Measurements from ENCODE around the gene RNF20.

RNF20 gene, protein sequence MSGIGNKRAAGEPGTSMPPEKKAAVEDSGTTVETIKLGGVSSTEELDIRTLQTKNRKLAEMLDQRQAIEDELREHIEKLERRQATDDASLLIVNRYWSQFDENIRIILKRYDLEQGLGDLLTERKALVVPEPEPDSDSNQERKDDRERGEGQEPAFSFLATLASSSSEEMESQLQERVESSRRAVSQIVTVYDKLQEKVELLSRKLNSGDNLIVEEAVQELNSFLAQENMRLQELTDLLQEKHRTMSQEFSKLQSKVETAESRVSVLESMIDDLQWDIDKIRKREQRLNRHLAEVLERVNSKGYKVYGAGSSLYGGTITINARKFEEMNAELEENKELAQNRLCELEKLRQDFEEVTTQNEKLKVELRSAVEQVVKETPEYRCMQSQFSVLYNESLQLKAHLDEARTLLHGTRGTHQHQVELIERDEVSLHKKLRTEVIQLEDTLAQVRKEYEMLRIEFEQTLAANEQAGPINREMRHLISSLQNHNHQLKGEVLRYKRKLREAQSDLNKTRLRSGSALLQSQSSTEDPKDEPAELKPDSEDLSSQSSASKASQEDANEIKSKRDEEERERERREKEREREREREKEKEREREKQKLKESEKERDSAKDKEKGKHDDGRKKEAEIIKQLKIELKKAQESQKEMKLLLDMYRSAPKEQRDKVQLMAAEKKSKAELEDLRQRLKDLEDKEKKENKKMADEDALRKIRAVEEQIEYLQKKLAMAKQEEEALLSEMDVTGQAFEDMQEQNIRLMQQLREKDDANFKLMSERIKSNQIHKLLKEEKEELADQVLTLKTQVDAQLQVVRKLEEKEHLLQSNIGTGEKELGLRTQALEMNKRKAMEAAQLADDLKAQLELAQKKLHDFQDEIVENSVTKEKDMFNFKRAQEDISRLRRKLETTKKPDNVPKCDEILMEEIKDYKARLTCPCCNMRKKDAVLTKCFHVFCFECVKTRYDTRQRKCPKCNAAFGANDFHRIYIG

DNA sequence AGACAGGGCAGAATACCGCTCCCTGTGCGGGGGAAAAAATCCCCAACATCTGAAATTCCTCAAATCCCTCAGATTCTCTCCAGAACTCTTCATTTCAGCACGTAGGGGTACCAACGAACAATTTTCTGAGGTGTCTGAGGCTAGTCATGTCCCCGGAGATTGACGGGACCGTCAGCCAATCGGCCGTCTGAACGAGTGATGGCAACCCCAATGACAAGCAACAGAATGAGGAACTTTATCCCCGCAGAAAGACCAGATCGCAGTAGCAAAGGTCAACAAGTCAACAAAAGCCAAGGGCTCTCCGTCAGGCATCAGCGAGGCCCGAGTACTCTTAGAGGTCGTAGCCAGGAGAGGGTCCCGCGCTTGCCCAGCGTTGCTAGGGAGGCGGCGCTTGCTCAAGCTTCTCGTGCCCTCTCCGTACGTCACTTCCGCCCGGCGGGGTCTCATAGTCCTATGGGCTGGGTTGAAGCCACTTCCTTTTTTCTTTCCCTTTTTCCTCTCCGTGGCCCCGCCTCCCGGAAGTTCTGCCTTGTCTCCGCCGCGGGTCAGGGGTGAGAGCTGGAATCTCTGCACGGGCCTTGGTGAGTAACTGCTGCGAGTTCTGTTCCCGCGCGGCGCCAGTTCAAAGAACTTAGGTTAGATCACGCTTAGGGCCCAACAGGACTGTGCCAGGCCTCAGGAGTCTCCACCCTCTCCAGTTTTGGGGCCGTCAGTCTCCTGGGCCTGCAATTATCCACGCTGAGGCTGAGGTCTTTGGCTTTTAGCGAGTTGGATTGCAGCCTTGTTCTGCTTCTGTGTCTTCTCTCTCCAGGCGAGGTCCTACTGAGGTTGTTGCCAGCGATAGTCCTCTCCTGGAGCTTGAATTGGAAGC is at the start of gene RNF20:
Gene RNF20, plus strand, starts transcription at position 520 of the 871 bp plus-strand sequence. CDS start 1,571 bp downstream, outside the sequence.
- no peaks in the 10 kb centered on the region for H3K27me3 ChIP-seq (ENCODE audit: control insufficient read depth, insufficient read depth, low read length)
- H3K4me3 ChIP-seq (ENCODE audit: low read length) = peak within 1 kb of the TSS; percentile 94
- peak; percentile 96 for DNase-seq (ENCODE audit: low read depth, low spot score)
- no CpG with 5 or more reads among the region's 45 CpGs for WGBS (ENCODE audit: insufficient coverage, insufficient read length)
- H3K4me1 ChIP-seq (ENCODE audit: control insufficient read depth, insufficient read depth, low read length) = no peaks in the 10 kb centered on the region
- no peak within 1 kb of the TSS for H3K27ac ChIP-seq (ENCODE audit: low read length)
- no peaks in the 10 kb centered on the region for H3K9me3 ChIP-seq (ENCODE audit: control insufficient read depth, insufficient read depth, low read length)
- H3K36me3 ChIP-seq (ENCODE audit: control insufficient read depth, insufficient read depth, low read length) = no peaks in the 10 kb centered on the region; the same call in 1 of the 2 replicates

DNA sequence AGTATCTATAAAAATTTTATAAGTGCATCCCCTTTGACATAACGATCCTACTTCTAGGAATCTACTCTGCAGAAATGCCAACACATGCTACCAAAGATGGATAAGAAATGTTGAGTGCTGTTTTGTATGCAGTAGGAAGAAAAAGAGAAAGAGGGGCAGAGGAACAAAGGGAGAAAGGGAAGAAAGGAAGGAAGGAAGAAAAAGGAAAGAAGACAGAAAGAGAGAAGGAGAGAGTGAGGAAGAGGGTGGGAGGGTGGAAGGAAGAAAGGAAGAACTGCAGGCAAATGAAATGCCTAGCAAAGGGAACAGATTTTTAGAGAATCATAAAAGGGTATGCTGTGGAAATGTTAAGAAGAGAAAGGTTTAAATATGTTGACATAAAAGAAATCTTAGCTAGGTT is 49.6 kb upstream of the RNF20 start:
- DNase-seq (ENCODE audit: low read depth, low spot score) = no peak
- H3K4me3 ChIP-seq (ENCODE audit: low read length) = no peak overlapping the region
- no peaks in the 10 kb centered on the region for H3K36me3 ChIP-seq (ENCODE audit: control insufficient read depth, insufficient read depth, low read length)
- H3K9me3 ChIP-seq (ENCODE audit: control insufficient read depth, insufficient read depth, low read length) = no peaks in the 10 kb centered on the region
- no CpG with 5 or more reads among the region's 1 CpG for WGBS (ENCODE audit: insufficient coverage, insufficient read length)
- H3K27me3 ChIP-seq (ENCODE audit: control insufficient read depth, insufficient read depth, low read length) = no peaks in the 10 kb centered on the region
- no peak overlapping the region for H3K27ac ChIP-seq (ENCODE audit: low read length)
- H3K4me1 ChIP-seq (ENCODE audit: control insufficient read depth, insufficient read depth, low read length) = peaks cover 2% of the 10 kb centered on the region; the same call in 1 of the 2 replicates

DNA sequence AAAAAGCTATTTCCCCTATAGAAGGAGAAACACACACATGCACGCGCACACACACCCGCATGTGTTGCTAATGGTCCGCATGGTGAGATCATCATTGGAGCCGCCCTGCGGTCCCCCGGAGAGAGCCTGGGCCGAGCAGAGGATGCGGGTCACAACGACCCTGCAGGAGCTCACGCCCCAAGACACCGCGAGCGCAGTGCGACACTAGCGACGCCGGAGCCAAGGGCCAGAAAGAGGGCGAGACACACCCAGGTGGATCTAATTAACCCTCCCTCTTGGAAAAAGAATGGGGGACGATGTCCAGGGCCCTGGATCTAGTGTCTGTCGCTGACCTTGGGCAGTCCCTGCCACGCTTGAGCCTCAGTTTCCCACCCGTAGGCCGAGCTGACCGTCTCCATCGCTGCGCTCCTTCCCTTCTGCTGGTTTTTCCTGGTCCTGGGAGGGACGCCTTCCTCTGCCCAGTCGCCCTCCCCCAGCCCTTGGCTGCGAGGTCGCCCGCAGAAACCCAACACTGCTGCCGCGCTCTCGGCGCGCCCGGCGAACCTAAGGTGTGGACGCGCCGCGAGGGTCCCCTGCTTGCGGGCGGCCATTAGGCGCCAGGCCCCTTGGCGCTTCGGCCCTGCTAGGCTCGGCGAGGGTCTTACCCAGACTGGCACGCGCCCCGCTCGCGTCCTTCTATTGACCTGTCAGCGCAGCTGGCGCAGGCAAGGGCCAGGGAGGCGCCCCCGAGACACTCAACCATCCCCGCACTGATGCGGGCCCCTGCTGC is 47.5 kb upstream of the RNF20 start:
- no peak for DNase-seq (ENCODE audit: low read depth, low spot score)
- Histone ChIP-seq H3K4me3 (ENCODE audit: low read length) (peak overlapping the region; percentile 56), H3K9me3 (ENCODE audit: control insufficient read depth, insufficient read depth, low read length) (no peaks in the 10 kb centered on the region), H3K4me1 (ENCODE audit: control insufficient read depth, insufficient read depth, low read length) (peaks cover 2% of the 10 kb centered on the region; the same call in 1 of the 2 replicates), H3K27ac (ENCODE audit: low read length) (no peak overlapping the region), H3K27me3 (ENCODE audit: control insufficient read depth, insufficient read depth, low read length) (no peaks in the 10 kb centered on the region), H3K36me3 (ENCODE audit: control insufficient read depth, insufficient read depth, low read length) (no peaks in the 10 kb centered on the region)
- WGBS (ENCODE audit: insufficient coverage, insufficient read length) = no CpG with 5 or more reads among the region's 61 CpGs

DNA sequence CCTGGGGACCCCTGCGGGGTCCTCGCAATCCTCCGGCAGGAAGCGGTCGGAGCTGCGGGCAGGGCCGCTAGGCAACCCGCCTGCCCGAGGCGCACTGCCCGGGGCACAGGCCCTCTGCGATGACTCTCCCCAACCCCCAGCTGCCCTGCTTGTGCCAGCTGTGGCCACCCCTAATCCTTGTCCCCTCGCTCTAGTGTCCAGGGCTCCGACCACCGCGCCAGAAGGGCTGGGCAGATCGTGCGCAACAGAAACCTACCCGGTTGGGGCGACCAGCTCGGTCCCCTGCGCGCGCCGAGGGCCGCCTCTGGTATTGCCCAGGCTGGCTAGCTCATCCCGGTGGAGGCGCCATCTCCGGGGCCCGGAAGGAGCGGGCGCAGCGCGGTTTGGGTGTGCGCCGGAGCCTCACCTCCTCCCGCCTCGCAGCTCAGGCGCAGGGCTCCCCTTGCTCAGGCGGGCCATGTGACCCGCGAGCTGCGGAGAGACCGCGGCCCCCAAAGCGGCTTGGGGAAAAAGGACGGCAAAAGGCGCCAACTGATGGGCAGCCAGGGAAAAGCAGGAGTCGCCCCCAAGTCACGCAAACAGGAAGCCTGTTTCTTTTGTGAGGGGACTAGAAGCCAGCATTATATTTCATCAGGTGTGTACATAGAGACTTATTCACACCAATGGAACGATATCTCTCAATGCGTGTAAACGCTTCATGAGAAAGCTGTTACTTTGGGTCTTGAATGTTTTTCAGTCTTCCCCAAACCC is 46.8 kb upstream of the RNF20 start:
- DNase-seq (ENCODE audit: low read depth, low spot score) = no peak
- peak overlapping the region; percentile 56; the same call in 1 of the 2 replicates for H3K4me3 ChIP-seq (ENCODE audit: low read length)
- WGBS (ENCODE audit: insufficient coverage, insufficient read length) = no CpG with 5 or more reads among the region's 53 CpGs
- no peak overlapping the region for H3K27ac ChIP-seq (ENCODE audit: low read length)
- H3K27me3 ChIP-seq (ENCODE audit: control insufficient read depth, insufficient read depth, low read length) = no peaks in the 10 kb centered on the region
- peaks cover 2% of the 10 kb centered on the region; the same call in 1 of the 2 replicates for H3K4me1 ChIP-seq (ENCODE audit: control insufficient read depth, insufficient read depth, low read length)
- H3K9me3 ChIP-seq (ENCODE audit: control insufficient read depth, insufficient read depth, low read length) = no peaks in the 10 kb centered on the region
- no peaks in the 10 kb centered on the region for H3K36me3 ChIP-seq (ENCODE audit: control insufficient read depth, insufficient read depth, low read length)

DNA sequence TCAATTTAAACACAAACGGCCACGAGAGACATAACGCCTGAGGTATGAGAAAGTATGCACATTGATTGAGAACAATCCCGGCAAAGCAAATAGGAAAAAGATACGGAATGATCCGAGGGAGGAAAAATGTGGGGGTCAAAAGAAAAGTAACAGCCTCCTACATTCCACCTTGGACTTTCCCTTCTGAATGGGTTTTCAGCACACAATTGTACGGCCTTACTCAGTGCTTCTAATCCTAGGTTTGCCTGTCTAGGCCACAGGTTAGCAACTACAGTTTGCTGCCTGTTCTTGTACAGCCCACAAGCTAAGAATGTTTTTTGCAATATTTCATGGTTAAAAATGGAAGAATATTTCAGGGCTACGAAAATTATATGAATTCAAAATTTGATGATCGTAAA is 46.2 kb upstream of the RNF20 start:
- no peak for DNase-seq (ENCODE audit: low read depth, low spot score)
- peaks cover 2% of the 10 kb centered on the region; the same call in 1 of the 2 replicates for H3K4me1 ChIP-seq (ENCODE audit: control insufficient read depth, insufficient read depth, low read length)
- WGBS (ENCODE audit: insufficient coverage, insufficient read length) = no CpG with 5 or more reads among the region's 9 CpGs
- no peak overlapping the region for H3K4me3 ChIP-seq (ENCODE audit: low read length)
- H3K9me3 ChIP-seq (ENCODE audit: control insufficient read depth, insufficient read depth, low read length) = no peaks in the 10 kb centered on the region
- H3K27me3 ChIP-seq (ENCODE audit: control insufficient read depth, insufficient read depth, low read length) = no peaks in the 10 kb centered on the region
- no peak overlapping the region for H3K27ac ChIP-seq (ENCODE audit: low read length)
- H3K36me3 ChIP-seq (ENCODE audit: control insufficient read depth, insufficient read depth, low read length) = no peaks in the 10 kb centered on the region

DNA sequence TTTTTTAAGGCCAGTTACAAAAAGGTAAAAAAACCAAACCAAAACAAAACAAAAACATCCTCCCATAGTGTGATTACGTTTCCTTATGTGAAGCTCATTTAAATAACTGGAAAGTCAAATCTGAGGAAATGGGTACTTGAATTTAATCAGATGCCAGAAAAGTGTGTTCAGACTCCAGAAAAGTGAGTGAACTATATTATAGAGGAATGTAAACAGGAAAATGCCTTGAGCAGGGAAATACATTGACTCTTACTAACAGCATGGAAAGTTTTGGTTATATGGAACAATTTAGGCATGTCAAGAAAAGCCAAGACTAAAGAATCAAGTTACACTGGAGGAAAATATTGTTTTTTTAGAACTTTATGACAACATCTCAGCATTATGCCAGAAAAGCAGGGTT is 37.8 kb upstream of the RNF20 start:
- whole genome bisulfite sequencing (ENCODE audit: insufficient coverage, insufficient read length) = no CpG with 5 or more reads among the region's 1 CpG

DNA sequence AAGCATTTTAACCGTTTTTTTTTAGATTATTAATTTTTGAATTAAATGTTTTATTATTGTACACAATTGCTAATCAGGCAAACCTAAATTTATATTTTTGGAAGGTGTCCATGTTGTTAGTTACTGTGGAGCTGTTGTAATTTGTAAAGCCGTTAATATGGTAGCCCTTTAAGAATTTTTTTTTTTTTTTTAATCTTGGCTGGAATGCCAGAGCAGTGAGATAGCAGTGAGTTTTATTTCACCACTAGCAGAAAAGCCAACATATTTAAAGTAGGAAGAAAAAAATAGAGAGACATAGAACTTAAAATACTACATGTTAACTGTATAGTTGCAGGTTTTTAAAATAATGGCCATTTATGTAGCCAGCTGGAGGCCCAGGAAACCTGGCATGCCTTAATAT is 35.3 kb upstream of the RNF20 start:
- Histone ChIP-seq H3K27ac (ENCODE audit: low read length) (no peak overlapping the region), H3K36me3 (ENCODE audit: control insufficient read depth, insufficient read depth, low read length) (no peaks in the 10 kb centered on the region), H3K4me1 (ENCODE audit: control insufficient read depth, insufficient read depth, low read length) (no peaks in the 10 kb centered on the region), H3K9me3 (ENCODE audit: control insufficient read depth, insufficient read depth, low read length) (no peaks in the 10 kb centered on the region), H3K27me3 (ENCODE audit: control insufficient read depth, insufficient read depth, low read length) (no peaks in the 10 kb centered on the region), H3K4me3 (ENCODE audit: low read length) (no peak overlapping the region)
- whole genome bisulfite sequencing (ENCODE audit: insufficient coverage, insufficient read length) = no CpG with 5 or more reads among the region's 2 CpGs
- no peak for DNase-seq (ENCODE audit: low read depth, low spot score)

More for the DNA sequence above, 37.8 kb upstream of the RNF20 start:
- no peak overlapping the region for H3K4me3 ChIP-seq (ENCODE audit: low read length)
- no peak overlapping the region for H3K27ac ChIP-seq (ENCODE audit: low read length)
- no peaks in the 10 kb centered on the region for H3K9me3 ChIP-seq (ENCODE audit: control insufficient read depth, insufficient read depth, low read length)
- H3K36me3 ChIP-seq (ENCODE audit: control insufficient read depth, insufficient read depth, low read length) = no peaks in the 10 kb centered on the region
- DNase-seq (ENCODE audit: low read depth, low spot score) = no peak
- H3K4me1 ChIP-seq (ENCODE audit: control insufficient read depth, insufficient read depth, low read length) = no peaks in the 10 kb centered on the region
- H3K27me3 ChIP-seq (ENCODE audit: control insufficient read depth, insufficient read depth, low read length) = no peaks in the 10 kb centered on the region

DNA sequence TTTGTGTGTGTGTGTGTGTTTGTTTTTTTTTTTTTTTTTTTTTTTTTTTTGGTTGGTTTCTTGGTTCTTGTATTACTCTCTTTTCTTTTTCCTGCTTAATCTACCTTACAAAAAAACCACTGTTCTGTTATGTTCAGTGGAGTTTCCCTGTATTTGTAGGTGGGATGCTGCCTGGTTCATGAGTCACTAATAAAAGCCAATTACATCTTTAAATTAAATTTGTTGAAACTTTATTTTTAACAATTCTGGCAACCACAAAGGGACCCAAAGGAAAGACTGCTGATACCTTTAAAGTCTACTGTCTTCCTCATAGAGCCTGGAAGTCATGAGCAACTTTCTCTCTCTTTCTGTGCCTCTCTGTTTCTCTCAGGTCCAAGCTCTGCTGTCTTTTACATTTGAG is 29.5 kb upstream of the RNF20 start:
- Histone ChIP-seq H3K27me3 (ENCODE audit: control insufficient read depth, insufficient read depth, low read length) (no peaks in the 10 kb centered on the region), H3K36me3 (ENCODE audit: control insufficient read depth, insufficient read depth, low read length) (no peaks in the 10 kb centered on the region)

DNA sequence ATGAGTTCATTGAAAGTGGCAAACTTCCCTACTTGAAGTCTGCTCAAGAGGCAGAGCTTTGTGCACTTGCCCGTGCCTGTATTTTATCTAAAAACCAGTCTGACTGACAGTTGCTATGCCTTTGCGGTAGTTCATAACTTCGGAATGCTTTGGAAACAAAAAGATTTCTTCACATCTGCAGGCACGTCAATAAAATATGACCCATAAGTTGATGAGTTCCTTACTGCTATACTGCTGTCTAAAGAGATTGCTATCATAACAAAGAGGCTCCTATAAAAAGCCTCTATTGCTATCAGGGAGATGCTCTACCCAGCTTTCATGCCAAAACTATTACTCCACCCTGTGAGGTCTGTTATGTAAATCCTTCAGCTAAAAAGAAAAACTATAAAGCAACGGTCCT is 25.4 kb upstream of the RNF20 start:
- WGBS (ENCODE audit: insufficient coverage, insufficient read length) = no CpG with 5 or more reads among the region's 5 CpGs
- H3K4me3 ChIP-seq (ENCODE audit: low read length) = no peak overlapping the region
- no peak overlapping the region for H3K27ac ChIP-seq (ENCODE audit: low read length)
- no peaks in the 10 kb centered on the region for H3K36me3 ChIP-seq (ENCODE audit: control insufficient read depth, insufficient read depth, low read length)
- DNase-seq (ENCODE audit: low read depth, low spot score) = no peak
- H3K4me1 ChIP-seq (ENCODE audit: control insufficient read depth, insufficient read depth, low read length) = no peaks in the 10 kb centered on the region
- no peaks in the 10 kb centered on the region for H3K9me3 ChIP-seq (ENCODE audit: control insufficient read depth, insufficient read depth, low read length)
- no peaks in the 10 kb centered on the region for H3K27me3 ChIP-seq (ENCODE audit: control insufficient read depth, insufficient read depth, low read length)

More for the DNA sequence above, 29.5 kb upstream of the RNF20 start:
- H3K9me3 ChIP-seq (ENCODE audit: control insufficient read depth, insufficient read depth, low read length) = no peaks in the 10 kb centered on the region
- no peak for DNase-seq (ENCODE audit: low read depth, low spot score)
- no peaks in the 10 kb centered on the region for H3K4me1 ChIP-seq (ENCODE audit: control insufficient read depth, insufficient read depth, low read length)
- H3K27ac ChIP-seq (ENCODE audit: low read length) = no peak overlapping the region
- H3K4me3 ChIP-seq (ENCODE audit: low read length) = no peak overlapping the region
